GM21528 (cell line): ENCODE results near the gene TC2N.
"Not testable (repeated sequence)": the region's sequence is repeated elsewhere in the genome, so short reads cannot be mapped to it uniquely, and the experiment has no call there.

Source experiments
- ATAC-seq: cut with Tn5 transposase; IDR thresholded peaks from one replicate; pipeline ENCODE4 v1.9.1; 2021; ENCODE audit warnings: mild to moderate bottlenecking, moderate library complexity; ENCODE audit not compliant: unreplicated experiment, low FRiP score

The TC2N gene

DNA sequence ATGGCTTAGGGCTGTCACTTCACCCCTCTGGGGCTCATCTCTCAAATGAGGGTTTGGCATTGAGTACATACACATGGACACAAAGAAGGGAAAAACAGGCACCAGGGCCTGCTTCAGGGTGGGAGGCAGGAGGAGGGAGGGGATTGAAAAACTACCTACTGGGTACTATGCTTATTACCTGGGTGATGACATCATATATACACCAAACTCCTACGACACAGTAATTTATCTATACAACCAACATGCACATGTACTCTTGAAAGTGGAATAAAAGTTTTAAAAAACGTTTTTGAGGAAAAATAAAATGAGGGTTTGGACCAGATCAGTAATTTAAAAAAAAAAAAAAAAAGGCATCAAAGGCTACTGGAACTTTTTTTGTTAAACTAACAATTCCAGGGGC, 3.6 kb upstream of the TC2N start:
- ATAC-seq: no peak

DNA sequence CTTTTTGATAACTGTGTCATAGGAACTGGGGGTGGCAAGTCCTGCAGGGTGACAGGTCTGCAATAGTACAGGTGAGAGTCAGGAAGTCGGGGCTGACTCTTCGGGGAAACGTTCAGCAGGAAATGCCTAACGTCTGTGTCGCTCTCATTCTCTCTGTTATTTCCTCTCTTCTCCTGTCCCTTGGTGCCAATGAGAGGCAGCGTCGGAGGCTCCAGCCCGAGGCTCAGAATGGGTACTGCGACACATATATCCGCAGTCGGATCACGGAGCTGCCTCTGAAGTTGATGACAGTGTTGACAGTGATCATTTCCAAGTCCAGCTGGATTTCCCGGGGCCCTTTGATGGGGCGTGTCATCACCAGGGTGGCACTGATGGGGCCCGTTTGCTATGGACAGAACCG, 2.7 kb upstream of the TC2N start:
- no peak for ATAC-seq

DNA sequence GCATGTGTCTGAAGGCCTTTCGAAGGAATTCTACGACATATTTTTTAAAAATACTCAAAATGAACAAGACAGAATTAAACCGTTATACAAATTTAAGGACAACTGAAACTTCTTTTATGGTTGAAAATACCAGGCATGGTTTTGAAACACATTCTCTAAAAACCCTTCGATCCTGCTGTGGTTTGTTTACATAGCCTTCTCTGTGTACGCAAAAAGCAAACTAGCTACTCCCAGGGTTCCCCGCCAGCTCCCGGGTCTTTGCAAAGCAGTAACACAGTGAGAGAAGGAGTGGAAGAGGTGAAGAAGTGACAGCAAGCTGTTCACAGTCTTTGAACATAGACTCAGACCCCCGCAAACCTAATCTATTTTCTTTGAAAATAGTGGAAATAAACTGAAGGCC, 2.2 kb upstream of the TC2N start:
- ATAC-seq: no peak

DNA sequence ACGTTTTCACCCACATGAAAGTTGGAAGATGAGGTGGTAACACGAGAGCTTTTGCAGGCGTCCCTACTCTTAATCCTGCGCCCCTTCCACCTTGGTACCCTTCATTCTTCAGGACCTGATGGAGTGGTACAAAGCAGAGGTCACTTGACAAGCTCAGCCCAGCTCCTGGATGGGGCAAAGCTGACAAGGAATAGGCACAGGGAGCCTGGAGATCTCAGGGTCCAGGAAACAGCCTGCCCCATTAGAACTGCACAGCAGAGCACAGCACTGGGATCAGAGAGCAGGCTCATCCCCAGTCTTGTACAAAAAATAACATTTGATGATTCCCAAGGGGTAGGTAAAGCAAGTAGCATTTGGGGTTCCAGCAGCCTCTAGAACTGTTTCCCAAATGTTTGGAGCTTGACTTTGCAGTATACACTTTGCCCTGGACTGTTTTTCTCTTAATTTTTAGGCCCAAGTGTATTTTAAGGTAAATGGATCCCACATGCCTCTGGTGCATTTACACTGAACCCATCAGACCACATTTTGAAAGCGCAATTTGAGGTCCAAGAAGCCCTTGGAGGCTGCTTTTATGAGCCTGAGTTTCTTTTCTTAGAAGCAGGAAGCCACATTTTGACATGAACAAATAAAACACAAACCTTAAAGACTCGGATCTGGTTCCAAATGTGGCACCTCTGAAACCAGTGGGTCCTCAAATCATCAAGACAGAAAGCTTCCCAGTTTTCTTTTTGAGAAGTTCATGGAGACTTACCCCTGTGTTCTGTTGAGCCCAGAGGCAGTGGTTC, 633 bp downstream of the TC2N start:
- no peak for ATAC-seq

DNA sequence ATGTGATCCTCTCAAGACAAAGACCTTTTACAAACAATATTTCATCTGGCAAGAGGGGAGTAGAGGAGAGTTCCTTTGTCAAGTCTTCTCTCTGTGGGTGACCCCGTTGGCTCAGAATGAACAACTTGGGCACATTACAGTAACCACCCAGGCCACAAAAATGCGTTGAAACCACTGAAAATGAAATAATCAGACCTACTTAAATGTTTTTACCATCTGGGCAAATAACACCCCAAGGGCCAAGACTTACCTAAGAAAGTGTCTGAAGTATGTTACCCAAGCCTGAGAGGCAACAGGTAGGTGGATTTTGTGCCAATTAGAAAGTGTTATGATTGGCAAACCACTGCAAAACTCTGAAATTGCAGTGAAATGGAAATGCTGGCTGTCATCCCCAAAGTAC, 1.3 kb downstream of the TC2N start:
- ATAC-seq: no peak

DNA sequence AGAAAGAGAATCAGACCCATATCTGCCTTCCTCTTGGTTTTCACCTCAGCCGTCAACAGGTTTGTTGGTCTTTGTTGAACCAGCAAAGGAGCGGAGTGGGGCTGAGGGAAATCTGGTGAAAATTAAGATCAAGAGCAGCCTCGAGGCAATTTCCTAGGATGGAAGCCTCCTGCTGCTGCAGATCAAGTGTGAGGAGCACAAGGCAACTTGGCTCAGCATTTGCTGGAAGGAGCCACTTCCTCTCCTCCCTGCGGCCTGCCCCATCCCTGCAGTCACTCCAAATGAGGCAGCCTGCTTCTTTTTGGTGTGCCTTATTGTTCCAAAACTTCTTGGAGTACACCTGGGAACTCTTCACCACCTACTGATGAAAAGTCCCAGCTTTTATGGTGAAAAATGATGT, 4.9 kb downstream of the TC2N start:
- ATAC-seq: no peak

DNA sequence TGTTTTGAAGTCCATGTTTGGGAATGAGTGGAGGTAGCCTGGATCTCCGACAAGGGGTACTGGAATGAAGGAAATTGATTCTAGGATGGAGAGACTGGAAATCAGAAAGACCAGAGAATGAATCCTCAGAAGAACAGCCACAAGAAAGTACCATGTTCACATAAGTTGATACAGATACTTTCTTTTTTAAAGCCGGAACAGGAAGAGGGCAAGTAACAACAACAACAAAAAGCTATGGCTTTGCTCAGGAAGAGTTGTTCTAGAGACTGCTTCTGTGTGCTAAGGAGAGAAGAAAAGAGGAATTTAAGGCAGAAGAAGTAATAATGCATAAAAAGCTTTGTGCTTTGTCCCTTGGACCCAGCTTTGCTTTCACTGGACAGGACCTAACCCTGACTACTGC, 6.2 kb downstream of the TC2N start:
- no peak for ATAC-seq

DNA sequence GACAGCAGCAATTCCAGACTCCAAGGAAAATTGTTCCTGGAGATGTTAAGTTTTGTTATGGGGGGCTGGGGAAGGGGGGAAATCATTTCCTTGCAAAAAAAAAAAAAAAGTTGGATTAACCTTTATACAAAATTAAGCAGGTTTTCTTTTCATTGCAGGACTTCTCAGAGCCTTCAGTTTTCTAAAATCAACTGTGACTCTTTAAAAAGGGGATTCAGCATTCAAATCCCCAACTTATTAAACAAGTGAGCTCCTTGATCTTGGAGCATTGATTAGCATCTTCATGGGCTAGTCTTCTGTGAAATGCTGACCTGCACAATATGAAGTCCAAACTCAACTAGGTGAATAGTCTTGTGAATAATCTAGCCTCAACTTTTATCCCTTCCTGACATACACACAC, 7.1 kb downstream of the TC2N start:
- ATAC-seq: no peak

DNA sequence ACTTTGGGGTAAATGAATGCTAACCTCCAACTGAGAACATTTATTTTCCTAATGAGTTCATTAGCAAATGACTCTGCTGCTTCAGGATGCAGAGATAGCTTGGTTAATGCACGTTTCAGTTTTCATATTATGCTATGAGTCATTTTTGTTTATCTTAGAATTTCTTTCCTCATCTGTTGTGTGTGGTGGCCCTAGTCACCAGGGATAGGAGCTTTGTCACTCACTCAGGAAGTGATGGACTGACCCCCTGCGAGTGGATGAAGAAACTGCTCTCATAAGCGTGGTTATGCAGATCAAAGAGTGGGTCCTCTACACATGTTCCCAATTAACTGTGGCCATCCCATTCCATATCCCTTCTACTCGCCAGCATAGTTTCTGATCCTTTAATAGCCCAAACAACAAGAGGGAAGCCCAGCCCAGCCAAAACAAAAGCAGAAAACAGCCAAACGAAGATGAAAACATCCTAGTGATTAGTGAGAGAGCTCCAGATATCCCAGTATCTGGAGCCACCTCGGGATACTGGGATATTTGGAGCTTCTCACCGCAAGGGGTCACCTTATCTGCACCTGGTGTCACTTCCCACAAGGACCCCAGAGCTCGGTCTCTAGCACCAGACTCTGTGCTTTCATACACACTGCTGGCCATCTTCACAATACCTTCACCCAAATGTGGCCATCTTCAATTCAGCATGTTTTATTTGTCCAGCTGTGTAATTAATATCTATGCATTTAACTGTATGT, 8.6 kb downstream of the TC2N start:
- ATAC-seq: no peak

DNA sequence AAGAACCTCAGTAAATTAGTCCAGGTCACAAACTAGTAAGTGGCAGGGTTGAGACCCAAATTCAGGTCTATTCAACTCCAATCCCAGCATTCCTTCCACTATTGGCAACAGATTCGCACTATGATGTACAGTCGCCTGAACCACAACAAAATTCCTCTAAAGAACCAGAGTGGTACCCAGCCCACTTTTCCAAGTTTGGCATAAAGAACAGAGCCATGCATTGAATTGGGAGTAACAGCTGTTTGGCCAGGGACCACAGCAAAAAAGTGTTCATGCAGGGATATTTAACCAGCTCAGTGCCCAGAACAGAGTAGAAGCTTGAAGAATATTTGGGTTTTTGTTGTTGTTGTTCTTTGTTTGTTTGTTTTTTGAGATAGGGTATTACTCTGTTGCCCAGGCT, 9.7 kb downstream of the TC2N start:
- ATAC-seq: no peak

DNA sequence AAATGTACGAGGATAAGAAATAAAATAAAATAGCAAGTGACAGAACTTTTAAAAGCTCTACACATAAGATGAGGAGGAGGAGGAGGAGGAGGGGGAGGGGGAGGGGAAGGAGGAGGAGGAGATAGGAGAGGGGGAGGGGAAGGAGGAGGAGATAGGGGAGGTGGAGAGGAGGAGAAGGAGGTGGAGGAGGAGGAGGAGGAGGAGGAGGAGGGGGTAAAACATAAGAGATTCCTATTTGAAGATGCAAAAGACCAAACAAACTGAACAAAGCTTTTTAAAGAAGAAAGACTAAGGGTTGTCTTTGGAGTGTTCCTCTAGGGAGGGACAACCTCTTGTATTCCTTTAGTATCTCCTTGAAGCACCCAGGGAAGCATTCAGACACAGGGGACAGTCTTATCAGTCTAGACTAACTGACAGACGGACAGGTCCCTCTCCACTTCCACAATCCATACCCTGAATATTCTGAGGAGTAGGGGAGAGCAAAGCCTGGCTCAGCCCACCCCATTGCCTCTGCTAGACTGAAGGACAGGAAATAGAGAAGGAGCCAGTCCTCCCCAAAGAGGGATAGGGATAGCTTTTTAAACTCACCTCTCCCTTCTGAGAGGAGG, 12.9 kb downstream of the TC2N start:
- ATAC-seq: no peak

DNA sequence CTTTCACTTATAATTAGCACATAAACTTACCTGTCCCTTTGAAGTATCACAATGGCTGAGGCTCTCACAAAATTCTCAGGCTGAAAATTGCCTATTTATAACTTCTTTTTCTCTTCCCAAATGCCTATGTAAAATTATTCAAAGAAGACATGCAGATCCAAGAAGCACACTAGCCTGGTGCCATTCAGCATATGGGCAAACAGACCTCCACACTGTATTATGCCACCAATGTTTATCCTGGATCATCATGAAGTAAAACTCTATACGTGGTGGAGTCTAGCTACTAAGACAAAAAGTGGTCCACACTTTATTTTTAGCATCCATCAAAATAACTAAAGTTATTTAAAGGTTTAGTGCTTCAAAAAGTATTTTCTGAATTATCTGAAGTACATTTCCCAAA, 15.8 kb downstream of the TC2N start:
- no peak for ATAC-seq

DNA sequence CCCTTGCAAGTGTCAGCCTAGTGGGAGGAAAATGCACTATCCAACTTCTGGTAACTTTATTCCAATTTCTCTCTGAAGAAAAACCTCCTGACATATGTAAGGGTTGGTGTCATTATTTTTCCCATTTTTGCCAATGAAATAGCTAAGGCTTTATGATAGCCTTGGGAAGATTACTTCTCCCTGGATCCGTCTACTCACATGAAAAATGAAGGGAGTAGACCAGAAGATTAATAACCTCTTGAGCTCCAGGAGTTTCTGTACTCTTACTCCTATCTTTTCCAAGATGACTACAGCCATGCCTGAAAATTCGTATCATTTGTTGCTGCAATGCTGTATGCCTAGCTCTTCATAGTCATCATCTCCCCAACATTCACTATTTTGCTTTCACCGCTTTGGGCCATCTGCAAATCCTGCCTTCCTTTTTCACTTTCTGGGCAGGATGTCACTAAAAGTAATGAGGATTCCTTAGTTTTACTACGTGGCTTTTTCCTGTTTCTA, 18.8 kb downstream of the TC2N start:
- ATAC-seq: no peak

DNA sequence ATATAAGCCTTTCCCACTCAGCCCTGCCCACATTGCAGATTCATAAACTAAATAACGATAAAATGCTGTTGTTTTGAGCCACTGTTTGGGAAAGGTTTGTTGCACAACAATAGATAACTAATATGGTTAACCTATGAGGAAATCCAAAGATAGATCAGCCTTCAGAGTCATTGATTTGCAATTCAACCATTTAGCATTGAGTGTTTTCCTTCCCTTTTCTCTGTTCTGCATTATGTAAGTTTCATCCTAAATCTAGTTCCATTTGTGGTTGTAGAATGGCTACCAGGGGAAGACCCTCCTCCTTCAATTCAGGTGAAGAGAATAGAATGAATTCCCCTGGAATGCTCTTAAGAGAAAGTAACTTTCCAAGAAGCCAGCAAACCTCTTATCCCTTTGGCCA, 19.6 kb downstream of the TC2N start:
- ATAC-seq: no peak

DNA sequence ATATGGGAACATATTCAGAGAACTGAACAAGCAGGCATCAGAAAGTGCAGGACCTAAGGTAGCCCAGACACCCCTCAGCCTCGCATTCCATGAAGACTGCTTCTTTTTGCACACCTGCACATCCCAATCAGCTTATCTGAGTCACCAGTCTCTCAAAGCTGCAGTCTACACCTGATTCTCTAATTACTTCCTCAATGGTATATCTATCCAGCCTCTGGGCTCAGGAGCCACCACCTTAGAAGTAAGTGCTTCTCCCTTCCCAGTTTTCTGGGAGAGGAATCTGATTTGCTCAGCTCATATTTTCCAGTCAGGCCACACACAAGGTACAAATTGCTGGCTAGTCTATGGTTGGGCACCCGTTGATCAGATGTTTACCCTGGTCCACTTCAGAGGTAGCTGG, 21.7 kb downstream of the TC2N start:
- no peak for ATAC-seq

DNA sequence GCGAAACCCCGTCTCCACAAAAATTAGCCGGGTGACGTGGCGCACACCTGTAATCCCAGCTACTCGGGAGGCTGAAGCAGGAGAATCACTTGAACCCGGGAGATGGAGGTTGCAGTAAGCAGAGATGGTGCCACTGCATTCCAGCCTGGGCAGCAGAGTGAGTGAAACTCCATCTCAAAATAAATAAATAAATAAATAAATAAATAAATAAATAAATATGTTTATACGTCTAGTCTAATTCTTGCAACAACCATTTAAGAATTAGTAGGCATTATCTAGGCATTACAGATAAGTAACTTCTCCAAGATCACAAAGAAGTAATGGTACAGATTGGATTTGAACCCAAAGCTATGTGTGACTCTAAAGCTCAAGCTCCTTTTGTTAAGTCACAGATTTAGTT, 22.3 kb downstream of the TC2N start:
- ATAC-seq: not testable (repeated sequence)

DNA sequence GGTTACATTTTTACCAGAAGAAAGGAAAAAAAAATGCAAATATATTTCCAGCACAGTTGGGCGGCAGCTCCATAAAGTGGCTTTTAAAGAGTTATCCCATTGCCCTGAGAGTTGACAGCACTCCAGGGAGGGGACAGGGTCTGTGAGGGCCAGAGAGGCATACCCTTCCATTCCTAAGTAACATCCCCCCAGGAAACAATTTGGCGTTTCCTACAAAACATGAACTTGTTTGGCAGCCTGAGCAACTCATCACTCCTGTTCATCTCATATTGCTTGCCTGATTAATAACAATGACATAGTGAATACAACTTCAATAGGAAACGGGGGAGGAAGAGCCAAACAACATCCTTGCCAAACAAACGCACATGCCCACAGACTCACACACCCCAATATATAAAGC, 23.3 kb downstream of the TC2N start:
- no peak for ATAC-seq

DNA sequence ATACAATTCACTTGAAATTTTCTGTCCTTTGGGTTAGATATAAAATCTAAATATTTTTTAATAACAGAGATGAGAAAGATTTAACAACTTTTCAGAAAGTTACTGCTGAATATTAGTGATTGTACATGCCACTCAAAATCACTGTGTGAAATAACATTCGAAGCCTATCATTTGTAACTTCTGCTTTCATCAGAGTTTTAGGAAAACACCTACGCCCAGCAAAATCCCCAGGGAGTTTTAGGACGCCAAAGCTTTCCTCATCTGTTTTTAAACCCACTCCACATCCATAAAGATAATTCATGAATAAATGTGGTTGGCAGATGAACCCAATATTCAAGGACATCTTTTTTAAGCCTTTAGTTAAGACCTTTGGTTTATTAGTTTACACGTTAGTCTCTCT, 23.9 kb downstream of the TC2N start:
- ATAC-seq: no peak

DNA sequence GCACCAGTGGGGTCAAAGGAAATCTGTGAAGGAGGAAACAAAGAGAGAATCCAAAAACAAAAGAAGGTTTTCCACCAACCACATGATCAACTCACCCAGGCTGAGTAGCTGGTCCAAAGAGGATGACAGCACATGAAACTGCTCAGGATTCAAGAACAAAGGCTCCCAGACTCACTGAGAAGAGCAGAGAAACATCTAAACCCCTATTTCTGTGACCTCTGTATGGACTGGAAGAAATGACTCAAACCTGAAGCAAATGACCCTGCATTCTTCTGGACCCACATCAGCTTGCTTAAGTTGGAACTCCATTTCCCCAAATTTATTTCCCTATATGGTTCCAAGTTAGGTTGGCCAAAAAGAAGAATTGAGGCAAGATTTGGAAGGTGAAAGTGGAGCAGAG, 26.3 kb downstream of the TC2N start:
- no peak for ATAC-seq

DNA sequence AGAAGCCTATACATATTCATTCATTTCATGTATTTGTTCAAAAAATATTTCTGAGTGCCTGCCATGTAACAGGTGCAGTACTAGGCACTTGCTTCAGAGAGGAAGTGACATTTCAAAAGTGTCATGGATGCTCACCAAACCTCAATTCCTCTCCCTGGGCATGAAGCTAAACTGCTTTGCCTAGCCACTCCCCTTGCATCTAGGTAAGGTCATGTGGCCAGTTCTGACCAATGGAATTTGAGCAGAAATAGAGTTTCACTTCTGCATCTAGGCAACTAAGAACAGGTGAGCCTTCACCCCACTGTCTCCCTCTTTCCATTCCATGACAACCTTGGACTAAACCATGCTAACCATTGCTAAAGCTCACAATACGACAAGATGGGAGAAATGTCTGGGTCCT, 27.6 kb downstream of the TC2N start:
- no peak for ATAC-seq

DNA sequence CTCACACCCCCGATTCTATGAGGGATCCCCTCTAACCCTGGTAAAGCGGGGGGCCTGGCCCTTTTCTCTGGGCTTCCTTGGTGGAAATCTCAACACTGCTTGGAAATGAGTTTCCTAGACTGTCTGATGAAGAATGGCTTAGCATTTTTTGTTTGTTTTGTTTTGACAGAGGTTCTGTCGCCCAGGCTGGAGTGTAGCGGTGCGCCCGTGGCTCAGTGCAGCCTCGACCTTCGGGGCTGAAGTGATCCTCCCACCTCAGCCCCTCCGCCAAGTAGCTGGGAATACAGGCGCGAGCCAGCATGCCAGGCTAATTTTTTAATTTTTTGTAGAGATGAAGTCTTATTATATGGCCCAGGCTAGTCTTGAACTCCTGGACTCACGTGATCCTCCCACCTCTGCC, 30.3 kb downstream of the TC2N start:
- no peak for ATAC-seq
